Body of pancreas (tissue), 4 donors: Measurements from ENCODE around the gene ARID1B. TPM values are rescaled to one million over a fixed set of nuclear protein-coding genes. Genes with fewer than 3 reads are reported as not detected.

ENCODE experiments used
- ATAC-seq: fragments of 150-250 bp; one replicate; pipeline ENCODE4 v1.9.1; 2016
- DNase-seq, 4 donors: peaks; one replicate each; pipeline ENCODE4 v3.0.0-alpha.2; 2019
- H3K27ac ChIP-seq, 4 donors: fragments of 200-600 bp; sonication (generic); 1 replicate in 3 of 4; 2 replicates in 1 of 4; pipeline versions ENCODE4 v1.5.1 to v1.6.1; 2016 to 2019; ENCODE audit warnings: mild to moderate bottlenecking in 1 of 4, mixed read lengths in 1 of 4, moderate library complexity in 1 of 4
- H3K27me3 ChIP-seq, 2 donors: fragments of 200-600 bp; sonication (generic); one replicate each; pipeline ENCODE4 v1.6.0; 2016; ENCODE audit warnings: mild to moderate bottlenecking in 1 of 2
- H3K36me3 ChIP-seq, 2 donors: fragments of 200-600 bp; sonication (generic); replicated peaks in 1 of 2; 2 replicates each; pipeline ENCODE4 v1.5.1; 2016; ENCODE audit warnings: low read depth in 2 of 2; ENCODE audit not compliant: insufficient read depth in 1 of 2
- H3K4me1 ChIP-seq: fragments of 200-600 bp; sonication (generic); one replicate; pipeline ENCODE4 v1.6.0; 2016
- H3K4me3 ChIP-seq, 2 donors: fragments of 200-600 bp; sonication (generic); 1 replicate in 1 of 2; 2 replicates in 1 of 2; pipeline ENCODE4 v1.5.1; 2016 to 2019
- H3K9me3 ChIP-seq, 3 donors: fragments of 200-600 bp; sonication (generic); 1 replicate in 2 of 3; 2 replicates in 1 of 3; pipeline ENCODE4 v1.5.1; 2016
- POLR2A ChIP-seq, 3 donors: fragments of 450-650 bp; IDR thresholded peaks; one replicate each; pipeline ENCODE4 v1.6.1; 2016; ENCODE audit warnings: antibody characterized with exemption in 3 of 3, mild to moderate bottlenecking in 2 of 3
- WGBS, 2 donors: methylation state at CpG; one replicate each; pipeline ENCODE4 v1.1.5; 2017; 5-methylcytosine and 5-hydroxymethylcytosine counted together
- intact Hi-C: fragments of 100-400 bp; cut with DNase I; formaldehyde crosslinking; loops from one replicate; pipeline ENCODE4 v1.15.1; 2023
- total RNA-seq, 2 donors: library from RNA; depleted of rRNA; stranded (reverse); fragments of >200 nt; gene quantifications; one replicate each; pipeline ENCODE4 v1.1.0, GENCODE V29; 2016
- TF ChIP-seq, protein P1 (sequence below), 7 experiments: fragments of 450-650 bp in 4 of 7; fragments of 200-600 bp in 3 of 7; sonication (generic) in 3 of 7; IDR thresholded peaks; one replicate each; pipeline ENCODE4 v1.5.1; 2016 to 2019; ENCODE audit warnings: antibody characterized with exemption in 7 of 7

The ARID1B gene
- total RNA-seq, 2 donors from 2014 or later: 71.5 to 85.1 TPM

DNA sequence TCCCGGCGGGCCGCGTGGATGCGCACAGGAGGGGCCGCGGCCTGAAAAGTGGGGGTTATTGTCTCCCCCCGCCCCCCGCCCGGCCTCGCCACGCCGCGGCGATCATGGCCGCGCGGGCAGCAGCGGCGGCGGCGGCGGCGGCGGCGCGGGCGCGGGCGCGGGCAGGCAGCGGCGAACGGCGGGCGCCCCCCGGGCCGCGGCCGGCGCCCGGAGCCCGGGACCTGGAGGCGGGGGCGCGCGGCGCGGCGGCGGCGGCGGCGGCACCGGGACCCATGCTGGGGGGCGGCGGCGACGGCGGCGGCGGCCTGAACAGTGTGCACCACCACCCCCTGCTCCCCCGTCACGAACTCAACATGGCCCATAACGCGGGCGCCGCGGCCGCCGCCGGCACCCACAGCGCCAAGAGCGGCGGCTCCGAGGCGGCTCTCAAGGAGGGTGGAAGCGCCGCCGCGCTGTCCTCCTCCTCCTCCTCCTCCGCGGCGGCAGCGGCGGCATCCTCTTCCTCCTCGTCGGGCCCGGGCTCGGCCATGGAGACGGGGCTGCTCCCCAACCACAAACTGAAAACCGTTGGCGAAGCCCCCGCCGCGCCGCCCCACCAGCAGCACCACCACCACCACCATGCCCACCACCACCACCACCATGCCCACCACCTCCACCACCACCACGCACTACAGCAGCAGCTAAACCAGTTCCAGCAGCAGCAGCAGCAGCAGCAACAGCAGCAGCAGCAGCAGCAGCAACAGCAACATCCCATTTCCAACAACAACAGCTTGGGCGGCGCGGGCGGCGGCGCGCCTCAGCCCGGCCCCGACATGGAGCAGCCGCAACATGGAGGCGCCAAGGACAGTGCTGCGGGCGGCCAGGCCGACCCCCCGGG lies 637 bp downstream of the ARID1B start:
- TF ChIP-seq, protein P1, sequence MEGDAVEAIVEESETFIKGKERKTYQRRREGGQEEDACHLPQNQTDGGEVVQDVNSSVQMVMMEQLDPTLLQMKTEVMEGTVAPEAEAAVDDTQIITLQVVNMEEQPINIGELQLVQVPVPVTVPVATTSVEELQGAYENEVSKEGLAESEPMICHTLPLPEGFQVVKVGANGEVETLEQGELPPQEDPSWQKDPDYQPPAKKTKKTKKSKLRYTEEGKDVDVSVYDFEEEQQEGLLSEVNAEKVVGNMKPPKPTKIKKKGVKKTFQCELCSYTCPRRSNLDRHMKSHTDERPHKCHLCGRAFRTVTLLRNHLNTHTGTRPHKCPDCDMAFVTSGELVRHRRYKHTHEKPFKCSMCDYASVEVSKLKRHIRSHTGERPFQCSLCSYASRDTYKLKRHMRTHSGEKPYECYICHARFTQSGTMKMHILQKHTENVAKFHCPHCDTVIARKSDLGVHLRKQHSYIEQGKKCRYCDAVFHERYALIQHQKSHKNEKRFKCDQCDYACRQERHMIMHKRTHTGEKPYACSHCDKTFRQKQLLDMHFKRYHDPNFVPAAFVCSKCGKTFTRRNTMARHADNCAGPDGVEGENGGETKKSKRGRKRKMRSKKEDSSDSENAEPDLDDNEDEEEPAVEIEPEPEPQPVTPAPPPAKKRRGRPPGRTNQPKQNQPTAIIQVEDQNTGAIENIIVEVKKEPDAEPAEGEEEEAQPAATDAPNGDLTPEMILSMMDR (IDR thresholded peaks at IDR 0.05): no peak
- TF ChIP-seq POLR2A (IDR thresholded peaks at IDR 0.05): peak; percentile 27 to 67 (median 55)
- DNase-seq (peak; percentile 47 to 65 (median 50)), ATAC-seq (peak; percentile 13)

DNA sequence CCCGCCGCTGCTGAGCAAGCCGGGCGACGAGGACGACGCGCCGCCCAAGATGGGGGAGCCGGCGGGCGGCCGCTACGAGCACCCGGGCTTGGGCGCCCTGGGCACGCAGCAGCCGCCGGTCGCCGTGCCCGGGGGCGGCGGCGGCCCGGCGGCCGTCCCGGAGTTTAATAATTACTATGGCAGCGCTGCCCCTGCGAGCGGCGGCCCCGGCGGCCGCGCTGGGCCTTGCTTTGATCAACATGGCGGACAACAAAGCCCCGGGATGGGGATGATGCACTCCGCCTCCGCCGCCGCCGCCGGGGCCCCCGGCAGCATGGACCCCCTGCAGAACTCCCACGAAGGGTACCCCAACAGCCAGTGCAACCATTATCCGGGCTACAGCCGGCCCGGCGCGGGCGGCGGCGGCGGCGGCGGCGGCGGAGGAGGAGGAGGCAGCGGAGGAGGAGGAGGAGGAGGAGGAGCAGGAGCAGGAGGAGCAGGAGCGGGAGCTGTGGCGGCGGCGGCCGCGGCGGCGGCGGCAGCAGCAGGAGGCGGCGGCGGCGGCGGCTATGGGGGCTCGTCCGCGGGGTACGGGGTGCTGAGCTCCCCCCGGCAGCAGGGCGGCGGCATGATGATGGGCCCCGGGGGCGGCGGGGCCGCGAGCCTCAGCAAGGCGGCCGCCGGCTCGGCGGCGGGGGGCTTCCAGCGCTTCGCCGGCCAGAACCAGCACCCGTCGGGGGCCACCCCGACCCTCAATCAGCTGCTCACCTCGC lies 1.5 kb downstream of the ARID1B start:
- ATAC-seq: peak; percentile 51
- peak in 1 of 3 donors; percentile 15 for TF ChIP-seq POLR2A (IDR thresholded peaks at IDR 0.05)
- TF ChIP-seq, protein P1 (IDR thresholded peaks at IDR 0.05): no peak
- intact Hi-C loops: loop anchor here (5.0 to 10.0 kb wide), 2 partner anchors 91 to 214 kb away; no protein-coding TSS in a partner anchor
- 0% methylated on average over 6 to 79 of the region's 100 CpGs for whole genome bisulfite sequencing, 2 donors
- H3K9me3 ChIP-seq: no peaks in the 10 kb centered on the region
- H3K4me1 ChIP-seq: peaks cover 34% of the 10 kb centered on the region
- H3K27ac ChIP-seq: peak overlapping the region; percentile 95 to 99 (median 98)
- H3K4me3 ChIP-seq: peak overlapping the region; percentile 65 to 92
- peak; percentile 62 to 70 (median 67) for DNase-seq
- H3K27me3 ChIP-seq: no peaks in the 10 kb centered on the region
- no peaks in the 10 kb centered on the region for H3K36me3 ChIP-seq

More for the DNA sequence above, 637 bp downstream of the ARID1B start:
- 0 to 1% methylated on average over 5 to 110 of the region's 113 CpGs for WGBS, 2 donors
- Histone ChIP-seq H3K27me3 (no peaks in the 10 kb centered on the region), H3K4me1 (peaks cover 27% of the 10 kb centered on the region), H3K36me3 (no peaks in the 10 kb centered on the region), H3K4me3 (peak overlapping the region; percentile 65 to 92), H3K9me3 (no peaks in the 10 kb centered on the region), H3K27ac (peak overlapping the region; percentile 95 to 99 (median 98))
- intact Hi-C loops: loop anchor here (5.0 to 10.0 kb wide), 2 partner anchors 91 to 213 kb away; no protein-coding TSS in a partner anchor

DNA sequence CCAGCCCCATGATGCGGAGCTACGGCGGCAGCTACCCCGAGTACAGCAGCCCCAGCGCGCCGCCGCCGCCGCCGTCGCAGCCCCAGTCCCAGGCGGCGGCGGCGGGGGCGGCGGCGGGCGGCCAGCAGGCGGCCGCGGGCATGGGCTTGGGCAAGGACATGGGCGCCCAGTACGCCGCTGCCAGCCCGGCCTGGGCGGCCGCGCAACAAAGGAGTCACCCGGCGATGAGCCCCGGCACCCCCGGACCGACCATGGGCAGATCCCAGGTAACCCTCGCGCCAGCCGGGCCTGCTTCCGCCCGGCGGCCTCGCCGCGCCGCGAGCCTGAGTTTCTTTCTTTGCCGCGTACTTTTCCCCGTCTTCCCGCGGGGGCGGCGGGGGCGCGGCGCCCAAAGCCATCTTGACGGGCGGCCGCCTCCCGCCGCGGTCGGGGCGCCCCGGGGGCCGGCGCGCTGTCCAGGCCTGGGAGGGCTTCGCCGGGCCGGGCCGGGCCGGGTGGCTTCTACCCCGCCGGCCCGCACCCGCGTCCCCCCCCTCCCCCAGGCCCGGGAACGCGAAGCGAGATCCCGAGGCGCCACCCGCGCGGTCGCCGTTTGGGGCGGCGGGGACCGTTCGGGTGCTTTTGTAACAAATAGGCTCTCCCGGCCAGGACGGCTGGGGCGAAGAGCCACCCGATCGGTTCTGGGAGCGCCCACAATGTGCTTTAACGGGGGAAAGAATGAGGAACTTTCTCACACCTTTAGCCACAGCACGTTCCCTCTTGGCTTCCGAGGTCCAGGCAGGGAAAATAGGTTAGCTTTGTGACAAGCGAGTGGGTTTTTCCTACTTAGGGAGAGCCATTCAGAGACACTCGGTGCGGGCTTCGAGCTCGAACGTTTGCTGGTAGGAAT lies 2.3 kb downstream of the ARID1B start:
- Histone ChIP-seq H3K4me3 (peak overlapping the region; percentile 65 to 92), H3K4me1 (peaks cover 40% of the 10 kb centered on the region), H3K27ac (peak overlapping the region; percentile 95 to 99 (median 98)), H3K27me3 (no peaks in the 10 kb centered on the region), H3K36me3 (no peaks in the 10 kb centered on the region), H3K9me3 (no peaks in the 10 kb centered on the region)
- TF ChIP-seq, protein P1 (IDR thresholded peaks at IDR 0.05): peak in 2 of 7 experiments; percentile 37 to 41
- peak in 1 of 3 donors; percentile 18 for TF ChIP-seq POLR2A (IDR thresholded peaks at IDR 0.05)
- DNase-seq (peak; percentile 50 to 69 (median 54)), ATAC-seq (peak; percentile 45)
- 0 to 1% methylated on average over 14 to 95 of the region's 108 CpGs for WGBS, 2 donors
- intact Hi-C loops: loop anchor here (5.0 to 10.0 kb wide), 2 partner anchors 92 to 215 kb away; no protein-coding TSS in a partner anchor

DNA sequence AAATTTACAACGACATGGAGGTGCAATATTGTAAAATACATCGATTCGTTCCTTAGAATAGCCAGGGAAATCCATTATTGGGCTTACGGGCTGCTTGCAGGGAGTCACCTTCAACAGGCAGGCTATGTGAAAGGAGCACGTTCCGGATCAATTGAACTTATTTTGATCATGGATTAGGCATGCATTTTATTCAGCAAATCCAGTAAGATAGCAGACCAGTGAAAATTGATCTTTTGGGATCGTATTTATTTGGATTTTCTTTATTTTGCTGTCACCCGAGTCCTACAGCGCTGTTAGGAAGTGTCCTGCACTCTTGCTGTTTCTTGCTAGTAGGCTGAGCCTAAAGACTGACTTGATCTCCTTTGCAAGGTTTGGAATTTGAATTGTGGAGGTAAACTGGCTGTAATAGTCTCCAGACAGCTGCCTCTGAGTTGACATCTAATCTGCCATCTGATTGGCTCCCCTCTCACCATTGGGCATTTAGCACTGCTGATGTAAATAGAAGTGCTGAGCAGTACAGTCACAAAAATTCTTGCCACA lies 3.0 kb downstream of the ARID1B start:
- peak overlapping the region; percentile 95 to 99 (median 98) for H3K27ac ChIP-seq
- DNase-seq: peak; percentile 33 to 77 (median 58)
- no peaks in the 10 kb centered on the region for H3K27me3 ChIP-seq
- ATAC-seq: peak; percentile 17
- intact Hi-C loops: no loop called here
- H3K36me3 ChIP-seq: no peaks in the 10 kb centered on the region
- WGBS, 2 donors: 0% methylated on average over 9 of the region's 9 CpGs
- peaks cover 40% of the 10 kb centered on the region for H3K4me1 ChIP-seq
- H3K9me3 ChIP-seq: no peaks in the 10 kb centered on the region
- H3K4me3 ChIP-seq: peak overlapping the region; percentile 59 to 65
- peak in 2 of 3 donors; percentile 45 to 58 for TF ChIP-seq POLR2A (IDR thresholded peaks at IDR 0.05)
- TF ChIP-seq, protein P1 (IDR thresholded peaks at IDR 0.05): no peak
